Liver (tissue), 9 donors: Measurements from ENCODE around the gene CD300C. TPM values are rescaled to one million over a fixed set of nuclear protein-coding genes. Genes with fewer than 3 reads are reported as not detected.

Source experiments
- DNase-seq: peaks from one replicate; pipeline ENCODE4 v3.0.0-alpha.2; 2017; ENCODE audit warnings: low spot score
- H3K27ac ChIP-seq, 2 donors: one replicate each; pipeline ENCODE4 v1.7.0; 2013; ENCODE audit warnings: inconsistent platforms in 2 of 2, low read length in 2 of 2, control low read depth in 1 of 2, low read depth in 1 of 2, mild to moderate bottlenecking in 1 of 2
- H3K27me3 ChIP-seq, 4 donors: one replicate each; pipeline versions ENCODE4 v1.6.1 to v1.7.0; 2013; ENCODE audit warnings: low read length in 3 of 4, inconsistent platforms in 1 of 4, mild to moderate bottlenecking in 1 of 4, moderate library complexity in 1 of 4; ENCODE audit not compliant: control insufficient read depth in 4 of 4, insufficient read depth in 4 of 4
- H3K36me3 ChIP-seq, 4 donors: one replicate each; pipeline versions ENCODE4 v1.6.1 to v1.7.0; 2013; ENCODE audit warnings: low read length in 3 of 4, mild to moderate bottlenecking in 3 of 4, low read depth in 1 of 4, moderate library complexity in 1 of 4; ENCODE audit not compliant: control insufficient read depth in 4 of 4, insufficient read depth in 3 of 4
- H3K4me1 ChIP-seq, 4 donors: one replicate each; pipeline versions ENCODE4 v1.6.1 to v1.7.0; 2013; ENCODE audit warnings: low read length in 3 of 4, mild to moderate bottlenecking in 3 of 4, moderate library complexity in 1 of 4; ENCODE audit not compliant: control insufficient read depth in 4 of 4, insufficient read depth in 4 of 4
- H3K4me3 ChIP-seq, 3 donors: one replicate each; pipeline versions ENCODE4 v1.6.1 to v1.7.0; 2013; ENCODE audit warnings: low read length in 3 of 3, control low read depth in 1 of 3, low read depth in 1 of 3, mild to moderate bottlenecking in 1 of 3
- H3K9ac ChIP-seq, 2 donors: one replicate each; pipeline ENCODE4 v1.7.0; 2013; ENCODE audit warnings: low read length in 2 of 2, mild to moderate bottlenecking in 2 of 2, moderate library complexity in 2 of 2, control low read depth in 1 of 2, low read depth in 1 of 2
- H3K9me3 ChIP-seq, 4 donors: one replicate each; pipeline versions ENCODE4 v1.6.1 to v1.7.0; 2013; ENCODE audit warnings: low read length in 3 of 4; ENCODE audit not compliant: control insufficient read depth in 4 of 4
- EGR1 ChIP-seq, 2 donors: IDR thresholded peaks; 2 replicates each; pipeline ENCODE4 v1.6.1; 2016 to 2018; ENCODE audit warnings: antibody characterized with exemption in 2 of 2, low read depth in 2 of 2
- FOXA1 ChIP-seq: IDR thresholded peaks from 2 replicates; pipeline ENCODE4 v1.6.1; 2016; ENCODE audit warnings: antibody characterized with exemption
- FOXA2 ChIP-seq: IDR thresholded peaks from 2 replicates; pipeline ENCODE4 v1.6.1; 2016; ENCODE audit warnings: antibody characterized with exemption
- GABPA ChIP-seq, 2 donors: IDR thresholded peaks in 1 of 2; conservative IDR thresholded peaks in 1 of 2; 2 replicates each; pipeline ENCODE4 v1.6.1; 2016; ENCODE audit warnings: antibody characterized with exemption in 2 of 2, mild to moderate bottlenecking in 1 of 2, moderate library complexity in 1 of 2
- HNF4A ChIP-seq, 2 donors: conservative IDR thresholded peaks; 2 replicates each; pipeline ENCODE4 v1.6.1; 2016; ENCODE audit warnings: antibody characterized with exemption in 2 of 2, mild to moderate bottlenecking in 2 of 2
- HNF4G ChIP-seq: IDR thresholded peaks from 2 replicates; pipeline ENCODE4 v1.6.1; 2016; ENCODE audit warnings: antibody characterized with exemption
- JUND ChIP-seq, 2 donors: IDR thresholded peaks; 2 replicates each; pipeline ENCODE4 v1.6.1; 2016; ENCODE audit warnings: antibody characterized with exemption in 2 of 2
- NR2F2 ChIP-seq: IDR thresholded peaks from 2 replicates; pipeline ENCODE4 v1.6.1; 2016; ENCODE audit warnings: antibody characterized with exemption
- RAD21 ChIP-seq, 2 donors: IDR thresholded peaks; 2 replicates each; pipeline ENCODE4 v1.6.1; 2016; ENCODE audit warnings: antibody characterized with exemption in 2 of 2, mild to moderate bottlenecking in 2 of 2
- RXRA ChIP-seq, 2 donors: IDR thresholded peaks; 2 replicates each; pipeline ENCODE4 v1.6.1; 2017 to 2018; ENCODE audit warnings: antibody characterized with exemption in 2 of 2, mild to moderate bottlenecking in 1 of 2
- SP1 ChIP-seq: IDR thresholded peaks from 2 replicates; pipeline ENCODE4 v1.6.1; 2018; ENCODE audit warnings: antibody characterized with exemption, mild to moderate bottlenecking
- TAF1 ChIP-seq: conservative IDR thresholded peaks from 2 replicates; pipeline ENCODE4 v1.6.1; 2016; ENCODE audit warnings: antibody characterized with exemption, mild to moderate bottlenecking
- YY1 ChIP-seq: IDR thresholded peaks from 2 replicates; pipeline ENCODE4 v1.6.1; 2016; ENCODE audit warnings: antibody characterized with exemption, mild to moderate bottlenecking
- WGBS: extraction: QIAGEN DNeasy Blood & Tissue Kit; methylation state at CpG from one replicate; pipeline ENCODE4 v1.1.7; 2013; 5-methylcytosine and 5-hydroxymethylcytosine counted together
- polyA plus RNA-seq, 2 donors: library from polyadenylated mRNA; stranded (reverse) in 1 of 2; unstranded in 1 of 2; fragments of 200-250 nt in 1 of 2; fragments of >200 nt in 1 of 2; fragmentation: Nextera tagmentation in 1 of 2; extraction: Ambion mirVana in 1 of 2; gene quantifications; one replicate each; pipeline versions ENCODE4 v1.2.1 to v1.2.3, GENCODE V29; 2013 to 2015
- total RNA-seq, 2 donors: library from RNA; depleted of rRNA; stranded (reverse); fragments of >200 nt; gene quantifications; one replicate each; pipeline ENCODE4 v1.2.3, GENCODE V29; 2014
- TF ChIP-seq, protein P1 (sequence below): fragments of 150-350 bp; IDR thresholded peaks from 2 replicates; pipeline ENCODE4 v1.5.1; 2017; ENCODE audit warnings: improper control_type of control experiment, low read depth, low read length; ENCODE audit not compliant: missing input control
- TF ChIP-seq, protein P2 (sequence below): IDR thresholded peaks from 2 replicates; pipeline ENCODE4 v1.6.1; 2016; ENCODE audit warnings: antibody characterized with exemption
- TF ChIP-seq, protein P3 (sequence below): IDR thresholded peaks from 2 replicates; pipeline ENCODE4 v1.6.1; 2016; ENCODE audit warnings: antibody characterized with exemption, mild to moderate bottlenecking
- TF ChIP-seq, protein P4 (sequence below): IDR thresholded peaks from 2 replicates; pipeline ENCODE4 v1.6.1; 2016; ENCODE audit warnings: antibody characterized with exemption
- TF ChIP-seq, protein P5 (sequence below): IDR thresholded peaks from 2 replicates; pipeline ENCODE4 v1.6.1; 2016; ENCODE audit warnings: antibody characterized with exemption
- donor health status: healthy.
- donor health status: healthy.
- donor health status: healthy.
- donor health status: healthy.
- donor health status: healthy.

The CD300C gene
- total and polyA plus RNA-seq, 4 donors = 0.17 to 1.5 (median 1.0) TPM

DNA sequence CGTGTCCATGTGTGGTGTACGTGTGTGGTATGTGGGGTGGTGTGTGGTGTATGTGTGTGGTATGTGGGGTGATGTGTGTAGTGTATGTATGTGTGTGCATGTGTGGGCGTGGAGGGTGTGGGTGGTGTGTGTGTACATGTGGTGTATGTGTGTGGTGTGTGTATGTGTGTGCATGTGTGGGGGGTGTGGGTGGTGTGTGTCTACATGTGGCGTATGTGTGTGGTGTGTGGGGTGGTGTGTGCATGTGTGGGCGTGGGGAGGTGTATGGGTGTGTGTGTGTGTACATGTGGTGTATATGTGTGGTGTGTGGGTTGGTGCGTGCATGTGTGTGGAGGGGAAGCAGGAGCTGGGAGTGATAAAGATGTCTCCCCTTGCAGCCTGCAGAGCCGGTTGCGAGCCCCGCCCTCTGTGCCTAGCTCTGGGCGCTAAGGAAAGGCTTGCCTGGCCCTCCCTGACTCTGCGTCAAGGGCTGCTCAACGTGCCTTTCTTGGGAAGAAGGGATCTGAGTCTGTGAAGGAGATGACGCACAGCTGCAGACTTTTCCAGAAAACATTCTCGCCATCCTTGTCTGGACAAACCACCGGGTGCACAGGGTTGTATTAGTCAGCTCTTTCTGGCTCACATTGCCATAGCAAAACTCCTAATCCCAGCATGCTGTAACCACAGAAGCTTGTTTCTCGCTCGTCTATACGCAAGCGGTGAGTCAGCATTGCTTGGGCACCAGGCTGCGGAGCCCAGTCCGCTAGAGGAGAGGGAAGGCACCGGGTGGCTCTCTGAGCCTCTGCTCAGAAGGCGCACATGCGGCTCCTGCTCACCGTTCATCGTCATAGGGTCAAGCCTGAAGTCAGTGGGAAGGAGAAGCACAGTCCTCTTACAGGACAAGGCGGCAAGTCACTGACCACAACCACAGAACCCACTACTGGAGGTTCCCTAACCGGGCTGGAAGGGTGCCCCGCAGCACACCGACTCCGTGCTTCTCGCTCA lies 23.4 kb upstream of the CD300C start:
- H3K9ac ChIP-seq = no peak overlapping the region
- WGBS = 73% methylated on average over 32 of the region's 32 CpGs
- no peak overlapping the region for H3K27ac ChIP-seq

More for the DNA sequence above, 23.4 kb upstream of the CD300C start:
- Histone ChIP-seq H3K27me3 (no peaks in the 10 kb centered on the region), H3K4me1 (no peaks in the 10 kb centered on the region), H3K9me3 (no peaks in the 10 kb centered on the region), H3K4me3 (no peak overlapping the region), H3K36me3 (no peaks in the 10 kb centered on the region)
- TF ChIP-seq FOXA1 (no peak), RXRA (IDR thresholded peaks at IDR 0.05) (no peak), HNF4G (no peak), GABPA (IDR thresholded peaks at IDR 0.05 in 1 of 2, conservative IDR thresholded peaks at IDR 0.05 in 1 of 2) (no peak), JUND (IDR thresholded peaks at IDR 0.05) (no peak), TAF1 (no peak), FOXA2 (no peak), YY1 (no peak), NR2F2 (no peak), HNF4A (conservative IDR thresholded peaks at IDR 0.05) (no peak), SP1 (no peak), RAD21 (IDR thresholded peaks at IDR 0.05) (no peak), EGR1 (IDR thresholded peaks at IDR 0.05; ENCODE audit: low read depth in 2 of 2) (no peak)
- TF ChIP-seq, protein P1, sequence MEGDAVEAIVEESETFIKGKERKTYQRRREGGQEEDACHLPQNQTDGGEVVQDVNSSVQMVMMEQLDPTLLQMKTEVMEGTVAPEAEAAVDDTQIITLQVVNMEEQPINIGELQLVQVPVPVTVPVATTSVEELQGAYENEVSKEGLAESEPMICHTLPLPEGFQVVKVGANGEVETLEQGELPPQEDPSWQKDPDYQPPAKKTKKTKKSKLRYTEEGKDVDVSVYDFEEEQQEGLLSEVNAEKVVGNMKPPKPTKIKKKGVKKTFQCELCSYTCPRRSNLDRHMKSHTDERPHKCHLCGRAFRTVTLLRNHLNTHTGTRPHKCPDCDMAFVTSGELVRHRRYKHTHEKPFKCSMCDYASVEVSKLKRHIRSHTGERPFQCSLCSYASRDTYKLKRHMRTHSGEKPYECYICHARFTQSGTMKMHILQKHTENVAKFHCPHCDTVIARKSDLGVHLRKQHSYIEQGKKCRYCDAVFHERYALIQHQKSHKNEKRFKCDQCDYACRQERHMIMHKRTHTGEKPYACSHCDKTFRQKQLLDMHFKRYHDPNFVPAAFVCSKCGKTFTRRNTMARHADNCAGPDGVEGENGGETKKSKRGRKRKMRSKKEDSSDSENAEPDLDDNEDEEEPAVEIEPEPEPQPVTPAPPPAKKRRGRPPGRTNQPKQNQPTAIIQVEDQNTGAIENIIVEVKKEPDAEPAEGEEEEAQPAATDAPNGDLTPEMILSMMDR = no peak
- TF ChIP-seq, protein P2, sequence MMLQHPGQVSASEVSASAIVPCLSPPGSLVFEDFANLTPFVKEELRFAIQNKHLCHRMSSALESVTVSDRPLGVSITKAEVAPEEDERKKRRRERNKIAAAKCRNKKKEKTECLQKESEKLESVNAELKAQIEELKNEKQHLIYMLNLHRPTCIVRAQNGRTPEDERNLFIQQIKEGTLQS = no peak
- TF ChIP-seq, protein P3, sequence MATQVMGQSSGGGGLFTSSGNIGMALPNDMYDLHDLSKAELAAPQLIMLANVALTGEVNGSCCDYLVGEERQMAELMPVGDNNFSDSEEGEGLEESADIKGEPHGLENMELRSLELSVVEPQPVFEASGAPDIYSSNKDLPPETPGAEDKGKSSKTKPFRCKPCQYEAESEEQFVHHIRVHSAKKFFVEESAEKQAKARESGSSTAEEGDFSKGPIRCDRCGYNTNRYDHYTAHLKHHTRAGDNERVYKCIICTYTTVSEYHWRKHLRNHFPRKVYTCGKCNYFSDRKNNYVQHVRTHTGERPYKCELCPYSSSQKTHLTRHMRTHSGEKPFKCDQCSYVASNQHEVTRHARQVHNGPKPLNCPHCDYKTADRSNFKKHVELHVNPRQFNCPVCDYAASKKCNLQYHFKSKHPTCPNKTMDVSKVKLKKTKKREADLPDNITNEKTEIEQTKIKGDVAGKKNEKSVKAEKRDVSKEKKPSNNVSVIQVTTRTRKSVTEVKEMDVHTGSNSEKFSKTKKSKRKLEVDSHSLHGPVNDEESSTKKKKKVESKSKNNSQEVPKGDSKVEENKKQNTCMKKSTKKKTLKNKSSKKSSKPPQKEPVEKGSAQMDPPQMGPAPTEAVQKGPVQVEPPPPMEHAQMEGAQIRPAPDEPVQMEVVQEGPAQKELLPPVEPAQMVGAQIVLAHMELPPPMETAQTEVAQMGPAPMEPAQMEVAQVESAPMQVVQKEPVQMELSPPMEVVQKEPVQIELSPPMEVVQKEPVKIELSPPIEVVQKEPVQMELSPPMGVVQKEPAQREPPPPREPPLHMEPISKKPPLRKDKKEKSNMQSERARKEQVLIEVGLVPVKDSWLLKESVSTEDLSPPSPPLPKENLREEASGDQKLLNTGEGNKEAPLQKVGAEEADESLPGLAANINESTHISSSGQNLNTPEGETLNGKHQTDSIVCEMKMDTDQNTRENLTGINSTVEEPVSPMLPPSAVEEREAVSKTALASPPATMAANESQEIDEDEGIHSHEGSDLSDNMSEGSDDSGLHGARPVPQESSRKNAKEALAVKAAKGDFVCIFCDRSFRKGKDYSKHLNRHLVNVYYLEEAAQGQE = no peak
- TF ChIP-seq, protein P4, sequence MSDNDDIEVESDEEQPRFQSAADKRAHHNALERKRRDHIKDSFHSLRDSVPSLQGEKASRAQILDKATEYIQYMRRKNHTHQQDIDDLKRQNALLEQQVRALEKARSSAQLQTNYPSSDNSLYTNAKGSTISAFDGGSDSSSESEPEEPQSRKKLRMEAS = no peak
- TF ChIP-seq, protein P5, sequence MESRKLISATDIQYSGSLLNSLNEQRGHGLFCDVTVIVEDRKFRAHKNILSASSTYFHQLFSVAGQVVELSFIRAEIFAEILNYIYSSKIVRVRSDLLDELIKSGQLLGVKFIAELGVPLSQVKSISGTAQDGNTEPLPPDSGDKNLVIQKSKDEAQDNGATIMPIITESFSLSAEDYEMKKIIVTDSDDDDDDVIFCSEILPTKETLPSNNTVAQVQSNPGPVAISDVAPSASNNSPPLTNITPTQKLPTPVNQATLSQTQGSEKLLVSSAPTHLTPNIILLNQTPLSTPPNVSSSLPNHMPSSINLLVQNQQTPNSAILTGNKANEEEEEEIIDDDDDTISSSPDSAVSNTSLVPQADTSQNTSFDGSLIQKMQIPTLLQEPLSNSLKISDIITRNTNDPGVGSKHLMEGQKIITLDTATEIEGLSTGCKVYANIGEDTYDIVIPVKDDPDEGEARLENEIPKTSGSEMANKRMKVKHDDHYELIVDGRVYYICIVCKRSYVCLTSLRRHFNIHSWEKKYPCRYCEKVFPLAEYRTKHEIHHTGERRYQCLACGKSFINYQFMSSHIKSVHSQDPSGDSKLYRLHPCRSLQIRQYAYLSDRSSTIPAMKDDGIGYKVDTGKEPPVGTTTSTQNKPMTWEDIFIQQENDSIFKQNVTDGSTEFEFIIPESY = no peak
- DNase-seq = no peak
